Left lung (tissue), 10 donors: ENCODE results near the gene BNIP5. TPM values are rescaled to one million over a fixed set of nuclear protein-coding genes. Genes with fewer than 3 reads are reported as not detected.
A peak's percentile ranks its signal among the peaks of the same experiment; 100 is the strongest.

Source experiments
- ATAC-seq: fragments of 200-7000 bp; cut with Tn5 transposase; one replicate; pipeline ENCODE4 v1.9.1; 2020; ENCODE audit warnings: moderate library complexity
- DNase-seq, 4 donors: peaks; one replicate each; pipeline ENCODE4 v3.0.0-alpha.2; 2013 to 2020
- H3K27ac ChIP-seq, 2 donors: fragments of 200-600 bp; sonication (generic) in 1 of 2; one replicate each; pipeline versions ENCODE4 v1.5.0 to v1.8.0; 2020 to 2021
- H3K27me3 ChIP-seq, 2 donors: fragments of 200-600 bp; sonication (generic) in 1 of 2; one replicate each; pipeline versions ENCODE4 v1.5.0 to v1.8.0; 2020 to 2021
- H3K36me3 ChIP-seq, 2 donors: fragments of 200-600 bp; sonication (generic) in 1 of 2; one replicate each; pipeline versions ENCODE4 v1.5.0 to v1.8.0; 2020 to 2021
- H3K4me1 ChIP-seq, 2 donors: fragments of 200-600 bp; one replicate each; pipeline ENCODE4 v1.8.0; 2021
- H3K4me3 ChIP-seq, 2 donors: fragments of 200-600 bp; sonication (generic) in 1 of 2; one replicate each; pipeline versions ENCODE4 v1.5.0 to v1.8.0; 2020 to 2021; ENCODE audit warnings: mild to moderate bottlenecking in 1 of 2
- H3K9me3 ChIP-seq, 2 donors: fragments of 200-600 bp; sonication (generic) in 1 of 2; one replicate each; pipeline versions ENCODE4 v1.5.0 to v1.8.0; 2020 to 2021
- intact Hi-C, 2 donors: fragments of 100-400 bp; cut with DNase I; formaldehyde crosslinking; loops; one replicate each; pipeline versions ENCODE4 v1.11.2 to v1.14.2; 2022
- polyA plus RNA-seq, 6 donors: library from polyadenylated mRNA; unstranded; fragments of 120-200 nt; gene quantifications; one replicate each; pipeline ENCODE4 v1.2.1, GENCODE V29; 2013; ENCODE audit not compliant: insufficient read length in 6 of 6
- total RNA-seq, 2 donors: library from RNA; stranded (reverse); fragmentation: NEBNext Ultra II Directional; extraction: Animal tissue kit (Norgen Biotek cat#: 25700); gene quantifications; one replicate each; pipeline ENCODE4 v1.2.1, GENCODE V29; 2021
- TF ChIP-seq, protein P1 (sequence below), 2 donors: fragments of 200-600 bp; sonication (generic) in 1 of 2; IDR thresholded peaks; one replicate each; pipeline versions ENCODE4 v1.5.0 to v1.8.0; 2021; ENCODE audit warnings: antibody characterized with exemption in 2 of 2
- donor health status: DM: no; HTN: yes; CAD: no.
- donor health status: DM: no; HTN: no; CAD: no.

Gene BNIP5
- total and polyA plus RNA-seq, 8 donors: 0.26 TPM; not detected in 7

DNA sequence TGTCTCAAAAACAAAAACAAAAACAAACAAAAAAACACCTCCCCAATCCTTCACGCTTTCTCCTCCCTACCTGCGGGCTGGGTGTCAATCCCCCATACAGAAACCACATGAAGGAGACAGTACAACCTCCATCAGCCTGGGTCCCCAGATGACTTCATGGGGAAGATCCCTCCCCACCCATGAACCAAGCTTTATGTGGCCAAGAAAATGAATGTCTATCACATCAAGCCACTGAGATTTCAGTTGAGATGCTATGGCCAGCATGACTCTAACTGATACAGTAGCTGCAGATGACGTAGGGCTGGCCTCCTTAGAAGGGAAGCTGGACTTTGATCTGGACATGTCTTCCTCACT, 21.2 kb upstream of the BNIP5 start:
- H3K27ac ChIP-seq: no peak overlapping the region
- DNase-seq (no peak), ATAC-seq (no peak)
- H3K4me3 ChIP-seq: no peak overlapping the region
- TF ChIP-seq, protein P1, sequence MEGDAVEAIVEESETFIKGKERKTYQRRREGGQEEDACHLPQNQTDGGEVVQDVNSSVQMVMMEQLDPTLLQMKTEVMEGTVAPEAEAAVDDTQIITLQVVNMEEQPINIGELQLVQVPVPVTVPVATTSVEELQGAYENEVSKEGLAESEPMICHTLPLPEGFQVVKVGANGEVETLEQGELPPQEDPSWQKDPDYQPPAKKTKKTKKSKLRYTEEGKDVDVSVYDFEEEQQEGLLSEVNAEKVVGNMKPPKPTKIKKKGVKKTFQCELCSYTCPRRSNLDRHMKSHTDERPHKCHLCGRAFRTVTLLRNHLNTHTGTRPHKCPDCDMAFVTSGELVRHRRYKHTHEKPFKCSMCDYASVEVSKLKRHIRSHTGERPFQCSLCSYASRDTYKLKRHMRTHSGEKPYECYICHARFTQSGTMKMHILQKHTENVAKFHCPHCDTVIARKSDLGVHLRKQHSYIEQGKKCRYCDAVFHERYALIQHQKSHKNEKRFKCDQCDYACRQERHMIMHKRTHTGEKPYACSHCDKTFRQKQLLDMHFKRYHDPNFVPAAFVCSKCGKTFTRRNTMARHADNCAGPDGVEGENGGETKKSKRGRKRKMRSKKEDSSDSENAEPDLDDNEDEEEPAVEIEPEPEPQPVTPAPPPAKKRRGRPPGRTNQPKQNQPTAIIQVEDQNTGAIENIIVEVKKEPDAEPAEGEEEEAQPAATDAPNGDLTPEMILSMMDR (IDR thresholded peaks at IDR 0.05): no peak
- H3K36me3 ChIP-seq: no peaks in the 10 kb centered on the region
- H3K4me1 ChIP-seq: peaks cover 6 to 36% of the 10 kb centered on the region in 2 donors
- intact Hi-C loops: no loop called here
- no peaks in the 10 kb centered on the region for H3K27me3 ChIP-seq
- no peaks in the 10 kb centered on the region for H3K9me3 ChIP-seq

DNA sequence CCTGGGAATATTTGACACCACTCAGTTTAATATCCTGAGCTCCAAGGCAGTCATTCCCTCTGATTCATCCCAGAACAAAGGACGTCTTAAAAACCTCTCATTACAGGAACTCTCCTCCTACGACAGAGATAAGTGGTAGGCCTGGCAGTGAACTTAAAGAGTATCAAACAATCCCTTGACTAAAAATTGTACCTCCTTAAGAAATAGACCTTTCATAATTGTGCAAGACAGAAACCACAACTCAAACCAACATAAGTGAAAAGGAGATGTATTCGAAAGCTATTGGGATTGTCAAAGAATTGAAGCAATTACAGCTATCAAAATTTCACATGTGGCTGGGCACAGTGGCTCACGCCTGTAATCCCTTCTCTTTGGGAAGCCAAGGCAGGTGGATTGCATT, 19.1 kb upstream of the BNIP5 start:
- peak; percentile 16 for ATAC-seq
- H3K4me1 ChIP-seq: peaks cover 9 to 28% of the 10 kb centered on the region in 2 donors
- no peak for DNase-seq
- H3K27me3 ChIP-seq: no peaks in the 10 kb centered on the region
- TF ChIP-seq, protein P1 (IDR thresholded peaks at IDR 0.05): no peak
- intact Hi-C loops: no loop called here
- H3K27ac ChIP-seq: no peak overlapping the region
- H3K4me3 ChIP-seq: no peak overlapping the region
- peaks cover 0 to 2% of the 10 kb centered on the region in 2 donors for H3K9me3 ChIP-seq
- H3K36me3 ChIP-seq: no peaks in the 10 kb centered on the region

DNA sequence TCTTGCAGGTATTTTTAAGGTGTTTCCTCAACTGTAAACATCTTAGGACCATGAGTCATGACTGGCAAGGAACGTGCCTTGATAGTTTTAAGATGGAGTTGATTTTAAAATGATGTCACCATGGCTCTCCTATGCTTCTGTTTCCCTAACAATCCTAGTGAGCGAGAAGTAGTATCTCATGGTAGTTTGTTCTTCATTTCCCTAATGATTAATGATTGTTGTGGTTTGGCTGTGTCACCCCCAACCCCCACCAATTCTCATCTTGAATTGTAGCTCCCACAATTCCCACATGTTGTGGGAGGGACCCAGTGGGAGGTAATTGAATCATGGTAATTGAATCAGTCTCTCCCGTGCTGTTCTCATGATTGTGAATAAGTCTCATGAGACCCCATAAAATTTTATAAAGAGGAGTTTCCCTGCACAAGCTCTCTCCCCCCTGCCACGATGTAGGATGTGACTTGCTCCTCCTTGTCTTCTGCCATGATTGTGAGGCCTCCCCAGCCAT, 16.8 kb upstream of the BNIP5 start:
- H3K27ac ChIP-seq: no peak overlapping the region

DNA sequence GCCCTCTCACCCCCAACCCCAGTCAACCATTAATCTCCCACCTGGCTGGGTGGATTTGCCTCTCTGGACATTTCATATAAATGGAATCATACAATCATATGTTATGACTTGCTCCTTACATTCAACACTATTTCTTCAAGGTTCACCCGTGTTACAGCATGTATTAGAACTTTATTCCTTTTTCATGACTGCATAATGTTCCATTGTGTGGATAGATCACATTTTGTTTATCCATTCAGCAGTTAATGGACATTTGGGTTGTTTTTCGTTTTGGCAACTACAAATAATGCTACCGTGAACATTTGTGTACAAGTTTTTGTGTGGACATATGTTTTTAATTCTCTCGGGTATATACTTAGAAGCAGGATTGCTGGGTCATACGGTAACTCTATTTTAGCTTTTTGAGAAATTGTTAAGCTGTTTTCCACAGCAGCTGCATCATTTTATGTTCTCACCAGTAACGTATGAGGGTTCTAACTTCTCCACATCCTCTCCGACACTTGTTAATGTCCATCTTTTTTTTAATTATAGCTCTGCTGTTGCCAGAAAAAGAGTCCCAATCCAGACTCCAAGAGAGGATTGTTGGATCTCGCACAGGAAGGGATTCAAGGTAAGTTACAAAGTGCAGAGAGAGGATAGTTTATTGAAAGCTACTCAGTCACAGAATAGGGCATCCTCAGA, 15.9 kb upstream of the BNIP5 start:
- Histone ChIP-seq H3K36me3 (no peaks in the 10 kb centered on the region), H3K27me3 (no peaks in the 10 kb centered on the region), H3K27ac (no peak overlapping the region), H3K9me3 (peaks cover 0 to 2% of the 10 kb centered on the region in 2 donors), H3K4me3 (no peak overlapping the region), H3K4me1 (peaks cover 4% of the 10 kb centered on the region in 2 donors)
- TF ChIP-seq, protein P1 (IDR thresholded peaks at IDR 0.05): no peak
- no peak for ATAC-seq
- intact Hi-C loops: no loop called here
- DNase-seq: no peak

More for the DNA sequence above, 16.8 kb upstream of the BNIP5 start:
- TF ChIP-seq, protein P1 (IDR thresholded peaks at IDR 0.05): no peak
- Histone ChIP-seq H3K4me1 (peaks cover 4 to 9% of the 10 kb centered on the region in 2 donors), H3K27me3 (no peaks in the 10 kb centered on the region), H3K36me3 (no peaks in the 10 kb centered on the region), H3K4me3 (no peak overlapping the region), H3K9me3 (peaks cover 0 to 2% of the 10 kb centered on the region in 2 donors)
- peak in 1 of 4 donors; percentile 22 for DNase-seq
- intact Hi-C loops: no loop called here
- ATAC-seq: peak; percentile 14

DNA sequence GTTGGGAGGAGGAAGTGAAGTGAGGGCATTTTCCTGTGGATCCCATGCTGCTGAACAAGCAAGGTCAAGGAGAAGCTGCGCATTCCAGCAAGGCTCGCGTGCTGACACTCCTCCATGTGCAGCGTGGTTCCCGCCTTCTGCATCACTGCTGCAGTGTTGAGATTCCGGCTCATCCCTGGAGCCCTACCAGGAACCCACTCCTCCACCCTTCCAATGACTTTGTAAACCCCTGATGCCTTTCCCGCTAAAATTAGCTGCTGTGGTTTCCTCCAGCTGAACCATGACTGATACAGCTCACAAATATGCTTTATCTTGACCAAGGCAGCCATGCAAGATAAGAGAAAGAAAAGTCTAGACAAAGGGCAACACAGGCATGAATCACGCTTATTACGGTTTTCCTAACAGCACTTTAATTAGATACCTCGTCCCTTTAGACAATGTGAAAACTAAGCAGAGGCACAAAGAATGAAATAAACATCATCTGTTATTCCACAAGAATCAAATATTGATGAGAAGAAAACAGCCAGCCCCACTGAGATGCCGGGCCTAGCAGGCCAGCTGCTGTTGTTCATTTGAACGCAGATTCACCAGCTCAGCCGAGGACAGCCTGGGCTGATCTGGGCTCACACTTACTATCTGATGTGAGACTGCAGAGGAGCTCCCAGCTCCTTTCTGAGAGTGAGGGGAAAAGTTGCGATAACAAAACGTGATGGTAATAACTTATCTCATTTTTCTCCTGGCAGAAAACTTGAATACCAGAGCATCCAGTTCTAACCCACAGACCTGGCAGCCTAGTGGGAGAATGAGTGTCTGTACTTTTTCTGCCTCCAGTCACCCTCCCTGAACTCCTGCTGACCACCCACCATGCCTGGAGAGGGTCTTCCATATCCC, 14.2 kb upstream of the BNIP5 start:
- Histone ChIP-seq H3K36me3 (no peaks in the 10 kb centered on the region), H3K9me3 (peaks cover 0 to 2% of the 10 kb centered on the region in 2 donors), H3K27me3 (no peaks in the 10 kb centered on the region), H3K4me3 (no peak overlapping the region), H3K4me1 (peaks cover 4% of the 10 kb centered on the region in 2 donors), H3K27ac (peak overlapping the region in 1 of 2 donors; percentile 39)
- peak in 3 of 4 donors; percentile 24 to 59 (median 58) for DNase-seq
- peak; percentile 61 for ATAC-seq
- TF ChIP-seq, protein P1 (IDR thresholded peaks at IDR 0.05): no peak
- intact Hi-C loops: no loop called here
